Upper lobe of left lung (tissue), 6 donors: ENCODE measurements around the gene TEKT5. TPM values are rescaled to one million over a fixed set of nuclear protein-coding genes. Genes with fewer than 3 reads are reported as not detected.

Source experiments
- ATAC-seq, 2 donors: fragments of 200-7000 bp; cut with Tn5 transposase; one replicate each; pipeline ENCODE4 v1.9.1; 2022; ENCODE audit warnings: mild to moderate bottlenecking in 2 of 2, moderate library complexity in 2 of 2; ENCODE audit not compliant: low FRiP score in 2 of 2
- DNase-seq, 2 donors: peaks; one replicate each; pipeline ENCODE4 v3.0.0-alpha.2; 2019 to 2020
- H3K27ac ChIP-seq, 4 donors: fragments of 200-600 bp; sonication (generic); one replicate each; pipeline ENCODE4 v1.5.1; 2016 to 2019
- H3K27me3 ChIP-seq, 4 donors: fragments of 200-600 bp; sonication (generic); one replicate each; pipeline ENCODE4 v1.5.1; 2017 to 2019
- H3K36me3 ChIP-seq, 4 donors: fragments of 200-600 bp; sonication (generic); one replicate each; pipeline ENCODE4 v1.5.1; 2016 to 2019
- H3K4me1 ChIP-seq, 4 donors: fragments of 200-600 bp; sonication (generic); one replicate each; pipeline ENCODE4 v1.5.1; 2018 to 2019
- H3K4me3 ChIP-seq, 4 donors: fragments of 200-600 bp; sonication (generic); one replicate each; pipeline ENCODE4 v1.5.1; 2017 to 2019; ENCODE audit warnings: mild to moderate bottlenecking in 2 of 4, moderate library complexity in 1 of 4
- H3K9me3 ChIP-seq, 4 donors: fragments of 200-600 bp; sonication (generic); one replicate each; pipeline ENCODE4 v1.5.1; 2018 to 2019
- CTCF ChIP-seq, 6 experiments: fragments of 450-650 bp in 4 of 6; fragments of 200-600 bp in 2 of 6; sonication (generic) in 2 of 6; IDR thresholded peaks; one replicate each; pipeline ENCODE4 v1.5.1; 2016 to 2019; ENCODE audit warnings: antibody characterized with exemption in 6 of 6
- EP300 ChIP-seq, 4 donors: sonication (generic); formaldehyde crosslinking; IDR thresholded peaks; one replicate each; pipeline ENCODE4 v1.5.1; 2017; ENCODE audit warnings: antibody characterized with exemption in 4 of 4, control low read depth in 2 of 4
- POLR2A ChIP-seq, 4 donors: fragments of 450-650 bp; IDR thresholded peaks; one replicate each; pipeline ENCODE4 v1.5.1; 2016 to 2017; ENCODE audit warnings: antibody characterized with exemption in 4 of 4, mild to moderate bottlenecking in 2 of 4
- POLR2AphosphoS5 ChIP-seq, 2 donors: sonication (generic); formaldehyde crosslinking; IDR thresholded peaks; one replicate each; pipeline ENCODE4 v1.5.1; 2017; ENCODE audit warnings: antibody characterized with exemption in 2 of 2
- WGBS, 2 donors: methylation state at CpG; one replicate each; pipeline ENCODE4 v1.1.5; 2017 to 2018; 5-methylcytosine and 5-hydroxymethylcytosine counted together
- total RNA-seq, 6 donors: library from RNA; depleted of rRNA in 4 of 6; stranded (reverse); fragments of >200 nt in 4 of 6; gene quantifications; one replicate each; pipeline versions ENCODE4 v1.1.0 to v1.2.1, GENCODE V29; 2016 to 2021
- donor health status: DM: no; HTN: no; CAD: no; lungs with moderate emphysema.
- donor health status: DM: no; HTN: yes; CAD: no; lungs with severe emphysema.

Gene TEKT5
- total RNA-seq, 6 donors from 2014 or later = 0.20 to 2.1 (median 0.44) TPM; not detected in 3

- H3K4me3 ChIP-seq = no peak overlapping the region
- TF ChIP-seq CTCF (IDR thresholded peaks at IDR 0.05) (no peak), EP300 (IDR thresholded peaks at IDR 0.05) (no peak), POLR2AphosphoS5 (IDR thresholded peaks at IDR 0.05) (no peak), POLR2A (IDR thresholded peaks at IDR 0.05) (no peak)
- DNase-seq (no peak), ATAC-seq (no peak)
- no peaks in the 10 kb centered on the region for H3K36me3 ChIP-seq
- peaks cover 0 to 3% (median 0%) of the 10 kb centered on the region in 4 donors for H3K4me1 ChIP-seq
- H3K9me3 ChIP-seq = no peaks in the 10 kb centered on the region
- H3K27me3 ChIP-seq = no peaks in the 10 kb centered on the region
- H3K27ac ChIP-seq = no peak overlapping the region
- 72 to 90% methylated on average over 4 of the region's 4 CpGs for WGBS, 2 donors
Measured at GRCh38 chr16:10657925-10658324, 36.8 kb downstream of the TEKT5 start.

GRCh38 chr16:10656618-10657017, 38.1 kb downstream of the TEKT5 start:
- Histone ChIP-seq H3K27me3 (no peaks in the 10 kb centered on the region), H3K4me1 (peaks cover 0 to 4% (median 0%) of the 10 kb centered on the region in 4 donors), H3K36me3 (no peaks in the 10 kb centered on the region), H3K4me3 (no peak overlapping the region), H3K27ac (no peak overlapping the region), H3K9me3 (no peaks in the 10 kb centered on the region)
- ATAC-seq (no peak), DNase-seq (no peak)
- TF ChIP-seq POLR2A (IDR thresholded peaks at IDR 0.05) (no peak), CTCF (IDR thresholded peaks at IDR 0.05) (no peak), EP300 (IDR thresholded peaks at IDR 0.05) (no peak), POLR2AphosphoS5 (IDR thresholded peaks at IDR 0.05) (no peak)

- Histone ChIP-seq H3K4me3 (no peak overlapping the region), H3K9me3 (no peaks in the 10 kb centered on the region), H3K36me3 (no peaks in the 10 kb centered on the region), H3K4me1 (peaks cover 0 to 4% (median 0%) of the 10 kb centered on the region in 4 donors), H3K27me3 (no peaks in the 10 kb centered on the region), H3K27ac (no peak overlapping the region)
- DNase-seq (no peak), ATAC-seq (no peak)
- TF ChIP-seq CTCF (IDR thresholded peaks at IDR 0.05) (no peak), POLR2A (IDR thresholded peaks at IDR 0.05) (no peak), POLR2AphosphoS5 (IDR thresholded peaks at IDR 0.05) (no peak), EP300 (IDR thresholded peaks at IDR 0.05) (no peak)
Measured at GRCh38 chr16:10655415-10655977, 39.2 kb downstream of the TEKT5 start.

GRCh38 chr16:10654592-10655414, 39.9 kb downstream of the TEKT5 start:
- ATAC-seq (no peak), DNase-seq (no peak)
- 64 to 68% methylated on average over 8 of the region's 8 CpGs for WGBS, 2 donors
- H3K4me3 ChIP-seq = no peak overlapping the region
- TF ChIP-seq POLR2AphosphoS5 (IDR thresholded peaks at IDR 0.05) (no peak), CTCF (IDR thresholded peaks at IDR 0.05) (no peak), POLR2A (IDR thresholded peaks at IDR 0.05) (no peak), EP300 (IDR thresholded peaks at IDR 0.05) (no peak)
- peaks cover 0 to 4% (median 0%) of the 10 kb centered on the region in 4 donors for H3K4me1 ChIP-seq
- H3K9me3 ChIP-seq = no peaks in the 10 kb centered on the region
- no peak overlapping the region for H3K27ac ChIP-seq
- H3K36me3 ChIP-seq = no peaks in the 10 kb centered on the region
- H3K27me3 ChIP-seq = no peaks in the 10 kb centered on the region
